Endothelial cell of umbilical vein (primary cell): ENCODE results near the gene FAM120A. TPM values are rescaled to one million over a fixed set of nuclear protein-coding genes. Genes with fewer than 3 reads are reported as not detected.

Source experiments
- BruUV-seq: library from RNA; stranded (reverse); fragments of 400-500 nt; replicated peaks from 2 replicates; lab custom pipeline; 2021; lab: Mats Ljungman, UMichigan
- CTCF ChIA-PET: fragments of 300-600, 350-600 bp; sonication (Branson Sonifier 250); formaldehyde crosslinking; loops from one replicate; lab custom pipeline; 2021; ENCODE audit warnings: antibody characterized with exemption, inconsistent platforms; lab: Charles Lee
- POLR2A ChIA-PET: fragments of 300-600, 350-600 bp; sonication (Branson Sonifier 250); formaldehyde crosslinking; loops from one replicate; lab custom pipeline; 2021; ENCODE audit warnings: antibody characterized with exemption, inconsistent platforms; lab: Charles Lee
- DNase-seq: peaks from one replicate; pipeline ENCODE4 v3.0.0-alpha.2; 2011; ENCODE audit warnings: low read depth, low spot score
- FAIRE-seq: peaks from 2 replicates; lab custom pipeline; 2011; peaks lifted over from hg19 to GRCh38; lab: Jason Lieb, UNC
- H2AFZ ChIP-seq: 2 replicates; pipeline ENCODE4 v1.6.0; 2012; ENCODE audit warnings: low read depth, low read length, control low read depth, inconsistent platforms
- H3K27ac ChIP-seq: 2 replicates; pipeline ENCODE4 v1.5.1; 2011; ENCODE audit warnings: low read depth, mild to moderate bottlenecking, control low read depth, low read length, moderate library complexity; ENCODE audit not compliant: insufficient read depth
- H3K27me3 ChIP-seq, 2 experiments: 2 replicates each; pipeline versions ENCODE4 v1.6.0 to v1.6.1; 2011; ENCODE audit warnings: low read length in 2 of 2, mixed read lengths in 1 of 2; ENCODE audit not compliant: control insufficient read depth in 2 of 2, insufficient read depth in 2 of 2
- H3K36me3 ChIP-seq, 2 experiments: 2 replicates in 1 of 2; 3 replicates in 1 of 2; pipeline ENCODE4 v1.5.1; 2011; ENCODE audit warnings: low read length in 2 of 2, mild to moderate bottlenecking in 1 of 2, moderate library complexity in 1 of 2; ENCODE audit not compliant: control insufficient read depth in 2 of 2, insufficient read depth in 2 of 2; ENCODE audit errors: extremely low read depth in 1 of 2
- H3K4me1 ChIP-seq: 3 replicates; pipeline ENCODE4 v1.5.1; 2011; ENCODE audit warnings: mild to moderate bottlenecking, low read length; ENCODE audit not compliant: control insufficient read depth, insufficient read depth; ENCODE audit errors: extremely low read depth
- H3K4me2 ChIP-seq: 2 replicates; pipeline ENCODE4 v1.6.1; 2011; ENCODE audit warnings: low read length, control low read depth, mixed read lengths; ENCODE audit not compliant: insufficient read depth
- H3K4me3 ChIP-seq, 3 experiments: fragments of 200-600 bp in 1 of 3; sonication (generic), shearing (Covaris generic) in 1 of 3; replicated peaks in 1 of 3; 2 replicates each; pipeline ENCODE4 v1.5.1; 2011 to 2016; ENCODE audit warnings: control low read depth in 3 of 3, low read length in 3 of 3, mild to moderate bottlenecking in 2 of 3, inconsistent platforms in 1 of 3, low read depth in 1 of 3, moderate library complexity in 1 of 3; ENCODE audit not compliant: insufficient read depth in 1 of 3
- H3K79me2 ChIP-seq: 2 replicates; pipeline ENCODE4 v1.6.0; 2012; ENCODE audit warnings: low read length, inconsistent platforms; ENCODE audit not compliant: control insufficient read depth, insufficient read depth
- H3K9ac ChIP-seq: replicated peaks from 2 replicates; pipeline ENCODE3; 2011; ENCODE audit warnings: low read length, control low read depth; ENCODE audit not compliant: insufficient read depth; ENCODE audit errors: extremely low read depth
- H3K9me1 ChIP-seq: replicated peaks from 3 replicates; pipeline ENCODE4 v1.6.0; 2011; ENCODE audit warnings: mild to moderate bottlenecking, low read length; ENCODE audit not compliant: control insufficient read depth, insufficient read depth; ENCODE audit errors: extremely low read depth
- H3K9me3 ChIP-seq: replicated peaks from 2 replicates; pipeline ENCODE4 v1.5.1; 2012; ENCODE audit warnings: low read length, inconsistent platforms; ENCODE audit not compliant: control insufficient read depth, insufficient read depth
- H4K20me1 ChIP-seq: replicated peaks from 2 replicates; pipeline ENCODE3; 2011; ENCODE audit warnings: mild to moderate bottlenecking, low read length; ENCODE audit not compliant: control insufficient read depth, insufficient read depth; ENCODE audit errors: extremely low read depth
- EZH2 ChIP-seq: IDR thresholded peaks from 2 replicates; pipeline ENCODE4 v1.6.1; 2012; ENCODE audit warnings: borderline replicate concordance, low read depth, mild to moderate bottlenecking, moderate library complexity, low read length, inconsistent platforms; ENCODE audit not compliant: severe bottlenecking
- FOS ChIP-seq: IDR thresholded peaks from 2 replicates; pipeline ENCODE4 v1.6.1; 2011; ENCODE audit warnings: mild to moderate bottlenecking, low read length, moderate library complexity, borderline replicate concordance; ENCODE audit not compliant: insufficient read depth
- GATA2 ChIP-seq: IDR thresholded peaks from 2 replicates; pipeline ENCODE4 v1.7.0; 2011; ENCODE audit warnings: low read depth, mild to moderate bottlenecking, moderate library complexity, mixed read lengths, low read length; ENCODE audit not compliant: insufficient read length, insufficient read depth
- JUN ChIP-seq: IDR thresholded peaks from 2 replicates; pipeline ENCODE4 v1.6.1; 2011; ENCODE audit warnings: borderline replicate concordance, low read depth; ENCODE audit not compliant: insufficient read length, insufficient read depth
- MYC ChIP-seq: IDR thresholded peaks from one replicate; pipeline ENCODE4 v1.6.1; 2011; ENCODE audit warnings: mild to moderate bottlenecking, low read depth, low read length
- POLR2A ChIP-seq: IDR thresholded peaks from 2 replicates; pipeline ENCODE4 v1.6.1; 2012; ENCODE audit warnings: low read depth, mild to moderate bottlenecking, control low read depth, low read length
- POLR2AphosphoS5 ChIP-seq: IDR thresholded peaks from 2 replicates; pipeline ENCODE4 v1.6.1; 2012; ENCODE audit warnings: low read depth, mild to moderate bottlenecking, control low read depth, low read length, moderate library complexity; ENCODE audit not compliant: insufficient read depth
- dilution Hi-C: fragments of 300-500 bp; cut with MboI; formaldehyde crosslinking; loops from one replicate; pipeline ENCODE4 v1.15.0; 2019; ENCODE audit warnings: low sequenced_read_pairs; ENCODE audit not compliant: extremely low pct_ligation_motif_present
- intact Hi-C: fragments of 100-400 bp; cut with micrococcal nuclease; formaldehyde crosslinking; loops from one replicate; pipeline ENCODE4 v1.10.0; 2022
- polyA plus RNA-seq, 4 experiments: library from polyadenylated mRNA; depleted of rRNA in 3 of 4; stranded (reverse) in 3 of 4; unstranded in 1 of 4; fragments of >200 nt; gene quantifications; 2 replicates each; pipeline versions ENCODE4 v1.2.1 to v1.2.3, GENCODE V29; 2011 to 2012; ENCODE audit warnings: missing spikeins in 1 of 4
- total RNA-seq: library from RNA; stranded (reverse); gene quantifications from 2 replicates; pipeline ENCODE4 v1.2.3, GENCODE V29; 2021
- TF ChIP-seq, protein P1 (sequence below): IDR thresholded peaks from 2 replicates; pipeline ENCODE4 v1.6.1; 2011; ENCODE audit not compliant: insufficient read depth, insufficient read length
- TF ChIP-seq, protein P2 (sequence below), 2 donors: IDR thresholded peaks; 1 replicate in 1 of 2; 2 replicates in 1 of 2; pipeline ENCODE4 v1.5.1; 2011; ENCODE audit warnings: low read length in 2 of 2, mild to moderate bottlenecking in 2 of 2, moderate library complexity in 2 of 2, control low read depth in 1 of 2, inconsistent platforms in 1 of 2, low read depth in 1 of 2; ENCODE audit not compliant: insufficient read depth in 1 of 2; ENCODE audit errors: extremely low read depth in 1 of 2

Gene FAM120A
- total and polyA plus RNA-seq, 2 donors (not counting 3 experiments of a cell fraction or from before 2014, with no cell fraction given) = 66.8 to 126 TPM

DNA sequence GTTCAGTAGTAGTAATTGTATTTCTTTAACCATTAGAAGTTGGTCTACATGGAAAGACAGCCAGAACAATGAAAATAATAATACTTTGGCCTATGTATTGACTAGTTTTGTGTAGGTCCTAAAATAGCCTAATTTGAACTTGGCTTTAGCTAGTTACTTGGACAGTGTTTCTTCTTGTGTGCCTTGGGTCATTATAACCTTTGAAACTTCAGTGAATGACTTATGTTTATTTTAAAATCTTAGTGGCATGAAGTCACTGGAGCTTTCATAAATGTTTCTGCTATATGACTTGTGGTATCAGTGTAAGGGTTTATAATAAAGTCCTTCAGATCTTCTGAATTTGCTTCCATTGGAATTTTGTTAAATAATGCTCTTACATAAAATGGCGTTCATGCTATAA is 4.5 kb downstream of the FAM120A start:
- H3K9ac ChIP-seq = no peak overlapping the region
- no peak overlapping the region for H3K4me3 ChIP-seq
- DNase-seq (no peak), FAIRE-seq (no peak)
- no peaks in the 10 kb centered on the region for H3K9me1 ChIP-seq
- peaks cover 11% of the 10 kb centered on the region for H4K20me1 ChIP-seq
- BruUV-seq = no TSS peak
- peaks cover 94% of the 10 kb centered on the region for H3K79me2 ChIP-seq
- H3K36me3 ChIP-seq = no peaks in the 10 kb centered on the region
- no peak overlapping the region for H3K4me2 ChIP-seq
- H2AFZ ChIP-seq = no peak overlapping the region
- intact Hi-C loops (no loop called here), dilution Hi-C loops (no loop called here)
- no peaks in the 10 kb centered on the region for H3K9me3 ChIP-seq
- H3K4me1 ChIP-seq = peaks cover 5% of the 10 kb centered on the region
- H3K27me3 ChIP-seq = no peaks in the 10 kb centered on the region
- ChIA-PET CTCF (interaction anchor here (0.7 to 2.2 kb wide), 3 partner anchors 9 to 110 kb away, joined by 3 to 8 read pairs (median 6); no protein-coding TSS in a partner anchor), POLR2A (no interaction called here)
- TF ChIP-seq EZH2 (no peak), MYC (no peak), POLR2AphosphoS5 (no peak), GATA2 (no peak), FOS (no peak), JUN (no peak), POLR2A (no peak)
- TF ChIP-seq, protein P1, sequence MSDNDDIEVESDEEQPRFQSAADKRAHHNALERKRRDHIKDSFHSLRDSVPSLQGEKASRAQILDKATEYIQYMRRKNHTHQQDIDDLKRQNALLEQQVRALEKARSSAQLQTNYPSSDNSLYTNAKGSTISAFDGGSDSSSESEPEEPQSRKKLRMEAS = no peak
- TF ChIP-seq, protein P2, sequence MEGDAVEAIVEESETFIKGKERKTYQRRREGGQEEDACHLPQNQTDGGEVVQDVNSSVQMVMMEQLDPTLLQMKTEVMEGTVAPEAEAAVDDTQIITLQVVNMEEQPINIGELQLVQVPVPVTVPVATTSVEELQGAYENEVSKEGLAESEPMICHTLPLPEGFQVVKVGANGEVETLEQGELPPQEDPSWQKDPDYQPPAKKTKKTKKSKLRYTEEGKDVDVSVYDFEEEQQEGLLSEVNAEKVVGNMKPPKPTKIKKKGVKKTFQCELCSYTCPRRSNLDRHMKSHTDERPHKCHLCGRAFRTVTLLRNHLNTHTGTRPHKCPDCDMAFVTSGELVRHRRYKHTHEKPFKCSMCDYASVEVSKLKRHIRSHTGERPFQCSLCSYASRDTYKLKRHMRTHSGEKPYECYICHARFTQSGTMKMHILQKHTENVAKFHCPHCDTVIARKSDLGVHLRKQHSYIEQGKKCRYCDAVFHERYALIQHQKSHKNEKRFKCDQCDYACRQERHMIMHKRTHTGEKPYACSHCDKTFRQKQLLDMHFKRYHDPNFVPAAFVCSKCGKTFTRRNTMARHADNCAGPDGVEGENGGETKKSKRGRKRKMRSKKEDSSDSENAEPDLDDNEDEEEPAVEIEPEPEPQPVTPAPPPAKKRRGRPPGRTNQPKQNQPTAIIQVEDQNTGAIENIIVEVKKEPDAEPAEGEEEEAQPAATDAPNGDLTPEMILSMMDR (IDR thresholded peaks at IDR 0.05; ENCODE audit: extremely low read depth in 1 of 2, insufficient read depth in 1 of 2, low read depth in 1 of 2, low read length in 2 of 2) = no peak
- no peak overlapping the region for H3K27ac ChIP-seq
